ENCODE data around the gene TBC1D2B. TPM values are rescaled to one million over a fixed set of nuclear protein-coding genes. Genes with fewer than 3 reads are reported as not detected.

TBC1D2B gene
- total RNA-seq, 1 experiment from 2014 or later, result 18.3 TPM

DNA sequence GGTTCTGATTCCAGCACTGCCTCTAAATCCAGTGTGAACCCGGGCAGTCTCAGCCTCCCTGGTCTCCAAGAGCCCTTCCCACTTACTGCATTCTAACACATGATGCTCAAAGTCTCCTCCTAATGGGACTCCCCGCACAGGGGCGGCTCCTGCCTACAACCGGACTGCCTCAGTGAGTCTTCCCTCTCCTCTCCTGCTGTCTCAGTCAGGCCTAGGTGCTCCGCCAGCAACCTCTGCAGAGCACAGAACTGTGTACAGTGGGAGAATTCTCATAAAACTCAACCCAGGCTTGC, 28.9 kb downstream of the TBC1D2B start (continued):
- TF ChIP-seq, protein P1, sequence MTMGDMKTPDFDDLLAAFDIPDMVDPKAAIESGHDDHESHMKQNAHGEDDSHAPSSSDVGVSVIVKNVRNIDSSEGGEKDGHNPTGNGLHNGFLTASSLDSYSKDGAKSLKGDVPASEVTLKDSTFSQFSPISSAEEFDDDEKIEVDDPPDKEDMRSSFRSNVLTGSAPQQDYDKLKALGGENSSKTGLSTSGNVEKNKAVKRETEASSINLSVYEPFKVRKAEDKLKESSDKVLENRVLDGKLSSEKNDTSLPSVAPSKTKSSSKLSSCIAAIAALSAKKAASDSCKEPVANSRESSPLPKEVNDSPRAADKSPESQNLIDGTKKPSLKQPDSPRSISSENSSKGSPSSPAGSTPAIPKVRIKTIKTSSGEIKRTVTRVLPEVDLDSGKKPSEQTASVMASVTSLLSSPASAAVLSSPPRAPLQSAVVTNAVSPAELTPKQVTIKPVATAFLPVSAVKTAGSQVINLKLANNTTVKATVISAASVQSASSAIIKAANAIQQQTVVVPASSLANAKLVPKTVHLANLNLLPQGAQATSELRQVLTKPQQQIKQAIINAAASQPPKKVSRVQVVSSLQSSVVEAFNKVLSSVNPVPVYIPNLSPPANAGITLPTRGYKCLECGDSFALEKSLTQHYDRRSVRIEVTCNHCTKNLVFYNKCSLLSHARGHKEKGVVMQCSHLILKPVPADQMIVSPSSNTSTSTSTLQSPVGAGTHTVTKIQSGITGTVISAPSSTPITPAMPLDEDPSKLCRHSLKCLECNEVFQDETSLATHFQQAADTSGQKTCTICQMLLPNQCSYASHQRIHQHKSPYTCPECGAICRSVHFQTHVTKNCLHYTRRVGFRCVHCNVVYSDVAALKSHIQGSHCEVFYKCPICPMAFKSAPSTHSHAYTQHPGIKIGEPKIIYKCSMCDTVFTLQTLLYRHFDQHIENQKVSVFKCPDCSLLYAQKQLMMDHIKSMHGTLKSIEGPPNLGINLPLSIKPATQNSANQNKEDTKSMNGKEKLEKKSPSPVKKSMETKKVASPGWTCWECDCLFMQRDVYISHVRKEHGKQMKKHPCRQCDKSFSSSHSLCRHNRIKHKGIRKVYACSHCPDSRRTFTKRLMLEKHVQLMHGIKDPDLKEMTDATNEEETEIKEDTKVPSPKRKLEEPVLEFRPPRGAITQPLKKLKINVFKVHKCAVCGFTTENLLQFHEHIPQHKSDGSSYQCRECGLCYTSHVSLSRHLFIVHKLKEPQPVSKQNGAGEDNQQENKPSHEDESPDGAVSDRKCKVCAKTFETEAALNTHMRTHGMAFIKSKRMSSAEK (CRISPR knock-in tag; IDR thresholded peaks at IDR 0.05; ENCODE audit: borderline replicate concordance), result no peak
- TF ChIP-seq GABPB1 (CRISPR knock-in tag; IDR thresholded peaks at IDR 0.05), result no peak
- TF ChIP-seq, protein P2, sequence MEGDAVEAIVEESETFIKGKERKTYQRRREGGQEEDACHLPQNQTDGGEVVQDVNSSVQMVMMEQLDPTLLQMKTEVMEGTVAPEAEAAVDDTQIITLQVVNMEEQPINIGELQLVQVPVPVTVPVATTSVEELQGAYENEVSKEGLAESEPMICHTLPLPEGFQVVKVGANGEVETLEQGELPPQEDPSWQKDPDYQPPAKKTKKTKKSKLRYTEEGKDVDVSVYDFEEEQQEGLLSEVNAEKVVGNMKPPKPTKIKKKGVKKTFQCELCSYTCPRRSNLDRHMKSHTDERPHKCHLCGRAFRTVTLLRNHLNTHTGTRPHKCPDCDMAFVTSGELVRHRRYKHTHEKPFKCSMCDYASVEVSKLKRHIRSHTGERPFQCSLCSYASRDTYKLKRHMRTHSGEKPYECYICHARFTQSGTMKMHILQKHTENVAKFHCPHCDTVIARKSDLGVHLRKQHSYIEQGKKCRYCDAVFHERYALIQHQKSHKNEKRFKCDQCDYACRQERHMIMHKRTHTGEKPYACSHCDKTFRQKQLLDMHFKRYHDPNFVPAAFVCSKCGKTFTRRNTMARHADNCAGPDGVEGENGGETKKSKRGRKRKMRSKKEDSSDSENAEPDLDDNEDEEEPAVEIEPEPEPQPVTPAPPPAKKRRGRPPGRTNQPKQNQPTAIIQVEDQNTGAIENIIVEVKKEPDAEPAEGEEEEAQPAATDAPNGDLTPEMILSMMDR (IDR thresholded peaks at IDR 0.05), result no peak

DNA sequence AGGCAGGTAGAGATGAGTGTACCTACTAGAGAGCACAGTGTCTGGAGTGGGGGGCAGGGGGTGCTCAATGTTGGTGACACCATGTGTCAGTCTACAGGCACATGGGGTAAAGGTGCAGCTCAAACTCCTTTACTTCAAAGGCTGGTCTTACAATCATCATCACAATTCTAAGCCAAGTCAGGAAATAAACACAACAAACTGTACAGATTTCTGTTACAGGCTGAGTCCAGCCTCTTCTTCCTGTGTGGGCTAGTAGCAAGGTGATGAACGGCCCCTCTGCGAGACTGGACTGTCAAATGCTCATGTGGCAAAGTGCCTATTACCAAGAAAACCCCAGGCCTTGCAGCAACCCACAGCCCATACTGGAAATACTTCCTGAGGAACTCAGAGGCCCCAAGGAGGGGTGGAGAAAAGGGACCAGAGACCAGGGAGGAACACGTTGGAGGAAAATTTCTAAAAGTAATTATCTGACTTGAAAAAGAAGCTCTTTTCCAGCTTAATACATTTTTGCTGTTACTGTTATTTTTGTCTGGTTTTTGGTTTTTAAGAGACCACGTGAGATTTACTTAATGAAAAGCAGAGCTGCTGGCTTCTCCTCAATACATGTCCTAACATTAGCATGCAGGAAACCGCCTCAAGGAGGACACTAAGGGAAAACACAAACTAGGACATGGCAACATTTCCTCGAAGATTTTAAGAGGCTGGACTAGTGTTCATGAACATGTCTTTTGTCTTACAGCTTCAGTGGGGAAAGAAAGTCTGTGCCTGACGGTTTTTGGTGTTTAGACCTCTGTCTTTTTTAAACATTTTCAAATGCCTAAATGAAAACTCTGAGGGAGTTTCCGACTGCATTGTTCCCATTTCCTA, 29.5 kb downstream of the TBC1D2B start:
- H3K27ac Mint-ChIP-seq, result 0 out of 2 replicates have a peak overlapping the region, but pooled peaks have one; percentile 21
- H3K4me1 Mint-ChIP-seq, result peaks cover 21% of the 10 kb centered on the region
- ATAC-seq, result no peak
- H3K36me3 Mint-ChIP-seq, result peaks cover 7% of the 10 kb centered on the region
- H3K9me3 Mint-ChIP-seq, result no peaks in the 10 kb centered on the region
- ChIA-PET POLR2A (no interaction called here), CTCF (interaction anchor here (0.8 kb wide), 1 partner anchor 41 kb away, joined by 3 read pairs; no protein-coding TSS in a partner anchor)
- DNase-seq (ENCODE audit: low spot score), result no peak
- TF ChIP-seq TP53 (CRISPR knock-in tag; IDR thresholded peaks at IDR 0.05) (no peak), CREB1 (CRISPR knock-in tag; IDR thresholded peaks at IDR 0.05) (no peak), TEAD1 (CRISPR knock-in tag; IDR thresholded peaks at IDR 0.05) (no peak), ZNF317 (CRISPR knock-in tag; IDR thresholded peaks at IDR 0.05; ENCODE audit: borderline replicate concordance, low read depth) (no peak), ZNF121 (CRISPR knock-in tag; IDR thresholded peaks at IDR 0.05) (no peak), EMX1 (CRISPR knock-in tag; IDR thresholded peaks at IDR 0.05) (no peak), NR3C1 (CRISPR knock-in tag; conservative IDR thresholded peaks at IDR 0.05; ENCODE audit: low read depth) (no peak), ZNF138 (CRISPR knock-in tag; conservative IDR thresholded peaks at IDR 0.05) (no peak)
- TF ChIP-seq, protein P3, sequence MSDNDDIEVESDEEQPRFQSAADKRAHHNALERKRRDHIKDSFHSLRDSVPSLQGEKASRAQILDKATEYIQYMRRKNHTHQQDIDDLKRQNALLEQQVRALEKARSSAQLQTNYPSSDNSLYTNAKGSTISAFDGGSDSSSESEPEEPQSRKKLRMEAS (CRISPR knock-in tag; IDR thresholded peaks at IDR 0.05), result no peak
- TF ChIP-seq, protein P4, sequence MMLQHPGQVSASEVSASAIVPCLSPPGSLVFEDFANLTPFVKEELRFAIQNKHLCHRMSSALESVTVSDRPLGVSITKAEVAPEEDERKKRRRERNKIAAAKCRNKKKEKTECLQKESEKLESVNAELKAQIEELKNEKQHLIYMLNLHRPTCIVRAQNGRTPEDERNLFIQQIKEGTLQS (CRISPR knock-in tag; conservative IDR thresholded peaks at IDR 0.05), result no peak
- H3K4me3 Mint-ChIP-seq, result no peak overlapping the region
- H3K27me3 Mint-ChIP-seq (ENCODE audit: low read depth), result no peaks in the 10 kb centered on the region

DNA sequence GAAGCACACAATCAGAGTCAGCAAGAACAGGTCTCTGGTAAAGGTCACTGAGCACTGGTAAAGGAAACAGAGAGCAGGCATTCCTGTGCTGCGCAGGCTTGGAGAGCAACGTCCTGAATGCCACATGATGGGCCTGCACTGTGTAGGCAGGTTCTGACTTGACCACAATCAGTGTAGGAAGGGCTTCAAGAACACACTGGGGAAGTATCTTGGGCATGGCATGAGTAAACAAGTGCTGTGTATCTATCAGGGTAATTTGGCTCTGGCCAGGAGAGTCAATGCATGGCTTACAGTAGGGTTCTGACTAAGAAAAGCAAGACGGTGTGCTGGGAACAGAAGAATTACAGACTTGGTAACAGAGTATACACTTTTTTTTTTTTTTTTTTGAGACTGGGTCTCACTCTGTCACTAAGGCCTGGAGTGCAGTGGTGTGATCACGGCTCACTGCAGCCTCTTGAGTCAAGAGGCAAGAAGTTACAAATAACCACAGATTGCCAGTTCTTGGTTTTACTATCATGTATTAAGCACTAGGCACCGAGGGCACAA, 30.6 kb downstream of the TBC1D2B start:
- DNase-seq (ENCODE audit: low spot score) (no peak), ATAC-seq (no peak)
- Mint-ChIP-seq H3K4me1 (peaks cover 12% of the 10 kb centered on the region), H3K36me3 (peaks cover 7% of the 10 kb centered on the region), H3K9me3 (no peaks in the 10 kb centered on the region), H3K27ac (peak overlapping the region; percentile 77), H3K4me3 (no peak overlapping the region), H3K27me3 (ENCODE audit: low read depth) (no peaks in the 10 kb centered on the region)
- POLR2A ChIA-PET, result no interaction called here
- CTCF ChIA-PET, result interaction anchor here (0.8 kb wide), 1 partner anchor 39 kb away, joined by 3 read pairs; no protein-coding TSS in a partner anchor
- TF ChIP-seq SMAD3 (CRISPR knock-in tag; IDR thresholded peaks at IDR 0.05; ENCODE audit: borderline replicate concordance) (no peak), IRF2 (CRISPR knock-in tag; IDR thresholded peaks at IDR 0.05; ENCODE audit: borderline replicate concordance, low read depth) (no peak), MYBL2 (CRISPR knock-in tag; IDR thresholded peaks at IDR 0.05) (no peak), ZNF138 (CRISPR knock-in tag; conservative IDR thresholded peaks at IDR 0.05) (no peak)
- TF ChIP-seq, protein P4 (CRISPR knock-in tag; conservative IDR thresholded peaks at IDR 0.05), result no peak
- TF ChIP-seq, protein P5, sequence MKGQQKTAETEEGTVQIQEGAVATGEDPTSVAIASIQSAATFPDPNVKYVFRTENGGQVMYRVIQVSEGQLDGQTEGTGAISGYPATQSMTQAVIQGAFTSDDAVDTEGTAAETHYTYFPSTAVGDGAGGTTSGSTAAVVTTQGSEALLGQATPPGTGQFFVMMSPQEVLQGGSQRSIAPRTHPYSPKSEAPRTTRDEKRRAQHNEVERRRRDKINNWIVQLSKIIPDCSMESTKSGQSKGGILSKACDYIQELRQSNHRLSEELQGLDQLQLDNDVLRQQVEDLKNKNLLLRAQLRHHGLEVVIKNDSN (CRISPR knock-in tag; IDR thresholded peaks at IDR 0.05), result no peak
- TF ChIP-seq, protein P6, sequence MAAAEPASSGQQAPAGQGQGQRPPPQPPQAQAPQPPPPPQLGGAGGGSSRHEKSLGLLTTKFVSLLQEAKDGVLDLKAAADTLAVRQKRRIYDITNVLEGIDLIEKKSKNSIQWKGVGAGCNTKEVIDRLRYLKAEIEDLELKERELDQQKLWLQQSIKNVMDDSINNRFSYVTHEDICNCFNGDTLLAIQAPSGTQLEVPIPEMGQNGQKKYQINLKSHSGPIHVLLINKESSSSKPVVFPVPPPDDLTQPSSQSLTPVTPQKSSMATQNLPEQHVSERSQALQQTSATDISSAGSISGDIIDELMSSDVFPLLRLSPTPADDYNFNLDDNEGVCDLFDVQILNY (CRISPR knock-in tag; IDR thresholded peaks at IDR 0.05), result no peak
- TF ChIP-seq, protein P7, sequence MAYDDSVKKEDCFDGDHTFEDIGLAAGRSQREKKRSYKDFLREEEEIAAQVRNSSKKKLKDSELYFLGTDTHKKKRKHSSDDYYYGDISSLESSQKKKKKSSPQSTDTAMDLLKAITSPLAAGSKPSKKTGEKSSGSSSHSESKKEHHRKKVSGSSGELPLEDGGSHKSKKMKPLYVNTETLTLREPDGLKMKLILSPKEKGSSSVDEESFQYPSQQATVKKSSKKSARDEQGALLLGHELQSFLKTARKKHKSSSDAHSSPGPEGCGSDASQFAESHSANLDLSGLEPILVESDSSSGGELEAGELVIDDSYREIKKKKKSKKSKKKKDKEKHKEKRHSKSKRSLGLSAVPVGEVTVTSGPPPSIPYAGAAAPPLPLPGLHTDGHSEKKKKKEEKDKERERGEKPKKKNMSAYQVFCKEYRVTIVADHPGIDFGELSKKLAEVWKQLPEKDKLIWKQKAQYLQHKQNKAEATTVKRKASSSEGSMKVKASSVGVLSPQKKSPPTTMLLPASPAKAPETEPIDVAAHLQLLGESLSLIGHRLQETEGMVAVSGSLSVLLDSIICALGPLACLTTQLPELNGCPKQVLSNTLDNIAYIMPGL (CRISPR knock-in tag; IDR thresholded peaks at IDR 0.05), result no peak

Data from WTC11 (cell line).